ENCODE measurements around the gene SFTA2.

GRCh38 chr6:30955367-30956042, 23.5 kb upstream of the SFTA2 start:
- TF ChIP-seq CTCF (conservative IDR thresholded peaks at IDR 0.05; ENCODE audit: low read depth, low read length), result no peak
- TF ChIP-seq EZH2phosphoT487 (IDR thresholded peaks at IDR 0.05; ENCODE audit: borderline replicate concordance, low read length), result no peak

All from PC-3 (cell line).